Measurements from ENCODE around the gene CLASP1. TPM values are rescaled to one million over a fixed set of nuclear protein-coding genes. Genes with fewer than 3 reads are reported as not detected.

The CLASP1 gene
- total RNA-seq, 1 donor from 2014 or later = 163 TPM

GRCh38 chr2:121456325-121456724, 192.9 kb downstream of the CLASP1 start:
- Mint-ChIP-seq H3K4me1 (ENCODE audit: low read depth, unreplicated experiment) (no peaks in the 10 kb centered on the region), H3K4me3 (ENCODE audit: unreplicated experiment) (no peak overlapping the region), H3K27me3 (ENCODE audit: unreplicated experiment) (peaks cover 3% of the 10 kb centered on the region), H3K27ac (ENCODE audit: unreplicated experiment) (no peak overlapping the region), H3K9me3 (ENCODE audit: unreplicated experiment) (peaks cover 2% of the 10 kb centered on the region), H3K36me3 (ENCODE audit: unreplicated experiment) (no peaks in the 10 kb centered on the region)
- DNase-seq = no peak
- no peak for TF ChIP-seq CTCF (IDR thresholded peaks at IDR 0.05; ENCODE audit: partially characterized antibody, unreplicated experiment)

- H3K4me1 Mint-ChIP-seq (ENCODE audit: low read depth, unreplicated experiment) = no peaks in the 10 kb centered on the region
- no peak overlapping the region for H3K4me3 Mint-ChIP-seq (ENCODE audit: unreplicated experiment)
- H3K27ac Mint-ChIP-seq (ENCODE audit: unreplicated experiment) = no peak overlapping the region
- H3K27me3 Mint-ChIP-seq (ENCODE audit: unreplicated experiment) = peaks cover 3% of the 10 kb centered on the region
- H3K9me3 Mint-ChIP-seq (ENCODE audit: unreplicated experiment) = peaks cover 4% of the 10 kb centered on the region
- TF ChIP-seq CTCF (IDR thresholded peaks at IDR 0.05; ENCODE audit: partially characterized antibody, unreplicated experiment) = no peak
- DNase-seq = no peak
- no peaks in the 10 kb centered on the region for H3K36me3 Mint-ChIP-seq (ENCODE audit: unreplicated experiment)
Measured at GRCh38 chr2:121455446-121455845, 193.8 kb downstream of the CLASP1 start.

- no peak overlapping the region for H3K4me3 Mint-ChIP-seq (ENCODE audit: unreplicated experiment)
- DNase-seq = no peak
- peaks cover 3% of the 10 kb centered on the region for H3K27me3 Mint-ChIP-seq (ENCODE audit: unreplicated experiment)
- peaks cover 1% of the 10 kb centered on the region for H3K9me3 Mint-ChIP-seq (ENCODE audit: unreplicated experiment)
- no peaks in the 10 kb centered on the region for H3K4me1 Mint-ChIP-seq (ENCODE audit: low read depth, unreplicated experiment)
- no peak for TF ChIP-seq CTCF (IDR thresholded peaks at IDR 0.05; ENCODE audit: partially characterized antibody, unreplicated experiment)
- H3K27ac Mint-ChIP-seq (ENCODE audit: unreplicated experiment) = no peak overlapping the region
- no peaks in the 10 kb centered on the region for H3K36me3 Mint-ChIP-seq (ENCODE audit: unreplicated experiment)
Measured at GRCh38 chr2:121454549-121455090, 194.6 kb downstream of the CLASP1 start.

GRCh38 chr2:121451398-121451797, 197.9 kb downstream of the CLASP1 start:
- DNase-seq = no peak
- peaks cover 1% of the 10 kb centered on the region for H3K9me3 Mint-ChIP-seq (ENCODE audit: unreplicated experiment)
- H3K27me3 Mint-ChIP-seq (ENCODE audit: unreplicated experiment) = peaks cover 2% of the 10 kb centered on the region
- no peak overlapping the region for H3K27ac Mint-ChIP-seq (ENCODE audit: unreplicated experiment)
- H3K4me3 Mint-ChIP-seq (ENCODE audit: unreplicated experiment) = no peak overlapping the region
- H3K36me3 Mint-ChIP-seq (ENCODE audit: unreplicated experiment) = peaks cover 4% of the 10 kb centered on the region
- no peaks in the 10 kb centered on the region for H3K4me1 Mint-ChIP-seq (ENCODE audit: low read depth, unreplicated experiment)
- no peak for TF ChIP-seq CTCF (IDR thresholded peaks at IDR 0.05; ENCODE audit: partially characterized antibody, unreplicated experiment)

GRCh38 chr2:121450301-121450700, 199.0 kb downstream of the CLASP1 start:
- TF ChIP-seq CTCF (IDR thresholded peaks at IDR 0.05; ENCODE audit: partially characterized antibody, unreplicated experiment) = no peak
- H3K4me3 Mint-ChIP-seq (ENCODE audit: unreplicated experiment) = no peak overlapping the region
- DNase-seq = no peak
- H3K4me1 Mint-ChIP-seq (ENCODE audit: low read depth, unreplicated experiment) = no peaks in the 10 kb centered on the region
- peaks cover 4% of the 10 kb centered on the region for H3K36me3 Mint-ChIP-seq (ENCODE audit: unreplicated experiment)
- peaks cover 1% of the 10 kb centered on the region for H3K9me3 Mint-ChIP-seq (ENCODE audit: unreplicated experiment)
- peaks cover 2% of the 10 kb centered on the region for H3K27me3 Mint-ChIP-seq (ENCODE audit: unreplicated experiment)
- H3K27ac Mint-ChIP-seq (ENCODE audit: unreplicated experiment) = no peak overlapping the region

Measured in glutamatergic neuron (in vitro differentiated cells).